ENCODE results near the gene SLC6A9. TPM values are rescaled to one million over a fixed set of nuclear protein-coding genes. Genes with fewer than 3 reads are reported as not detected.

The SLC6A9 gene
- total RNA-seq, 2 donors from 2014 or later: 4.6 to 5.6 TPM

DNA sequence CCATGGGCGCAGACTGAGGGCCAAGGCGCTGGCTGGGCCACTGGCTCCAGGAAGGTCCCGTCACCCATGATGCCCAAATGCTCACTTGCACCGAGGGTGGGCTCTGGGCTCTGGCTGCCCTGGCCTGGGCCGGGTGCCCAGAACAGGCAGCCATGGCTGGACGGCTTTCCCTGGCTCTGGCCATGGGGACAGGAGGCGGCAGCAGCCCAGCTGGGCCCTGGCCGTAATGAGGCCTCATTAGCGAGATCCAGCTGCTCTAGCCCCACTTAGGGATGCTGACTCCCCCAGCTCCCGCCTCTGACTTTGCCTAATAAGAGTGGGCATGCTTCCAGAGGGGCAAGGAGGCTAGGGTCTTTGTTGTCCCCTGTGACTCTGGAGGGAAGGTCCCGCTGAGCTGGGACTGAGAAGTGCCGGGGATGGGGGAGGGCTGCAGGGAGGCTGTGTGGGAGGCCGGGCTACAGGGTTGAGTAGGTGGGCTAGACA is 11.8 kb downstream of the SLC6A9 start:
- no peak for DNase-seq (ENCODE audit: low spot score)
- H3K27me3 ChIP-seq (replicated peaks; ENCODE audit: insufficient read depth): no peaks in the 10 kb centered on the region
- H3K27ac ChIP-seq: no peak overlapping the region
- H3K36me3 ChIP-seq: no peaks in the 10 kb centered on the region
- no peak overlapping the region for H3K4me3 ChIP-seq
- intact Hi-C loops (cut with DNase I): no loop called here
- H3K4me1 ChIP-seq (replicated peaks): no peaks in the 10 kb centered on the region
- 84% methylated on average over 12 of the region's 13 CpGs for WGBS
- no peak for TF ChIP-seq POLR2AphosphoS5 (IDR thresholded peaks at IDR 0.05)
- no peak for TF ChIP-seq CTCF (IDR thresholded peaks at IDR 0.05)
- TF ChIP-seq POLR2A (IDR thresholded peaks at IDR 0.05): no peak
- no peaks in the 10 kb centered on the region for H3K9me3 ChIP-seq

GRCh38 chr1:44016890-44017400 is 14.3 kb downstream of the SLC6A9 start:
- intact Hi-C loops (cut with DNase I): no loop called here
- Histone ChIP-seq H3K4me3 (no peak overlapping the region), H3K36me3 (no peaks in the 10 kb centered on the region), H3K9me3 (no peaks in the 10 kb centered on the region), H3K4me1 (replicated peaks) (no peaks in the 10 kb centered on the region), H3K27me3 (replicated peaks; ENCODE audit: insufficient read depth) (no peaks in the 10 kb centered on the region), H3K27ac (no peak overlapping the region)
- TF ChIP-seq POLR2AphosphoS5 (IDR thresholded peaks at IDR 0.05): no peak
- TF ChIP-seq CTCF (IDR thresholded peaks at IDR 0.05): no peak
- TF ChIP-seq POLR2A (IDR thresholded peaks at IDR 0.05): no peak
- DNase-seq (ENCODE audit: low spot score): no peak
- 86% methylated on average over 20 of the region's 20 CpGs for WGBS

GRCh38 chr1:44016041-44016889 is 15.0 kb downstream of the SLC6A9 start:
- 94% methylated on average over 20 of the region's 20 CpGs for WGBS
- Histone ChIP-seq H3K4me3 (no peak overlapping the region), H3K27ac (no peak overlapping the region), H3K27me3 (replicated peaks; ENCODE audit: insufficient read depth) (no peaks in the 10 kb centered on the region), H3K36me3 (no peaks in the 10 kb centered on the region), H3K9me3 (no peaks in the 10 kb centered on the region), H3K4me1 (replicated peaks) (no peaks in the 10 kb centered on the region)
- DNase-seq (ENCODE audit: low spot score): no peak
- TF ChIP-seq POLR2A (IDR thresholded peaks at IDR 0.05) (no peak), CTCF (IDR thresholded peaks at IDR 0.05) (no peak), POLR2AphosphoS5 (IDR thresholded peaks at IDR 0.05) (no peak)
- intact Hi-C loops (cut with DNase I): no loop called here

DNA sequence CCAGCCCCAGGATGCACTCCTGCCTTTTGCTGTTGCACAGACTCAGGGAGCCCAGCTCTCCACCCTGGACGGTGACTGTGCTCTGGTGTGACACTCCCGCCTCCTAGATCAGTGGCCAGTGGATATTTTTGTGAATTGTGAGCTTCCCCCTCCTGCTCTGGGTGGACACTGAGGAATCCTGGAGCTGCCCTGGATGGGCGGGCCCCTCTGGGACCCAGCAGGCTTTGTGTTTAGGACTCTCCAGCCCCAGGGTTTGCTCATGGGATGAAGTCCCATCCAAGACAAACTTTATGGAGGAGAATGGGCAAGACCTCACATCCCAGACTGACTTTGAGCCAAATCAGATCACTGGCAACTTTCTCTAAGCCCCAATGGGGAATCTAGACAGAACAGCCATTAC is 16.1 kb downstream of the SLC6A9 start:
- no peak for DNase-seq (ENCODE audit: low spot score)
- Histone ChIP-seq H3K27ac (no peak overlapping the region), H3K36me3 (no peaks in the 10 kb centered on the region), H3K9me3 (no peaks in the 10 kb centered on the region), H3K4me3 (no peak overlapping the region), H3K4me1 (replicated peaks) (no peaks in the 10 kb centered on the region), H3K27me3 (replicated peaks; ENCODE audit: insufficient read depth) (no peaks in the 10 kb centered on the region)
- TF ChIP-seq POLR2A (IDR thresholded peaks at IDR 0.05): no peak
- TF ChIP-seq POLR2AphosphoS5 (IDR thresholded peaks at IDR 0.05): no peak
- TF ChIP-seq CTCF (IDR thresholded peaks at IDR 0.05): no peak
- WGBS: 44% methylated on average over 3 of the region's 3 CpGs
- intact Hi-C loops (cut with DNase I): no loop called here

Measured in prostate gland (tissue), 2 donors.